GM18870 (cell line): ENCODE data around the gene CAPG.
A peak's percentile ranks its signal among the peaks of the same experiment; 100 is the strongest.

ENCODE experiments used
- ATAC-seq: cut with Tn5 transposase; IDR thresholded peaks from one replicate; pipeline ENCODE4 v1.9.1; 2021; ENCODE audit warnings: moderate library complexity; ENCODE audit not compliant: unreplicated experiment

CAPG gene

DNA sequence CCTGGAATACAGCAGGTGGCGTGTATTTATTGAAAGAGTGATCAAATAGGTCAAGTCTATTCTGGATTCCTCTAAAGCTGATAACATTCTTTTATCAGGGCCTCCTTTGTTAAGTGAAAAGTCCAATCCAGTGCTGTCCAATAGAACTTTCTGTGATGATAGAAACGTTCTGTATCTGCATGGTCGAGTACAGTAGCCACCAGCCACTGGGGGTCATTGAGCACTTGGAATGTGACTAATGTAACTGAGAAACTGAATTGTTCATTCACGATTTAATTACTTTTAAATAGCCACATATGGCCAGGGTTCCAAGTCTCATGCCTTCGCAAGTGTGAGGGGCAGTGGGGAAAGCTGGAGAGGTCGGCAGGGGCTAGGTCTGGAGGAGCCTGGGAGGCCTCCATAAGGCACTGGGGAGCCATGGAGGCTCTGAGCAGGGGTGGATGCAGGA is 28.9 kb upstream of the CAPG start:
- ATAC-seq = no peak

DNA sequence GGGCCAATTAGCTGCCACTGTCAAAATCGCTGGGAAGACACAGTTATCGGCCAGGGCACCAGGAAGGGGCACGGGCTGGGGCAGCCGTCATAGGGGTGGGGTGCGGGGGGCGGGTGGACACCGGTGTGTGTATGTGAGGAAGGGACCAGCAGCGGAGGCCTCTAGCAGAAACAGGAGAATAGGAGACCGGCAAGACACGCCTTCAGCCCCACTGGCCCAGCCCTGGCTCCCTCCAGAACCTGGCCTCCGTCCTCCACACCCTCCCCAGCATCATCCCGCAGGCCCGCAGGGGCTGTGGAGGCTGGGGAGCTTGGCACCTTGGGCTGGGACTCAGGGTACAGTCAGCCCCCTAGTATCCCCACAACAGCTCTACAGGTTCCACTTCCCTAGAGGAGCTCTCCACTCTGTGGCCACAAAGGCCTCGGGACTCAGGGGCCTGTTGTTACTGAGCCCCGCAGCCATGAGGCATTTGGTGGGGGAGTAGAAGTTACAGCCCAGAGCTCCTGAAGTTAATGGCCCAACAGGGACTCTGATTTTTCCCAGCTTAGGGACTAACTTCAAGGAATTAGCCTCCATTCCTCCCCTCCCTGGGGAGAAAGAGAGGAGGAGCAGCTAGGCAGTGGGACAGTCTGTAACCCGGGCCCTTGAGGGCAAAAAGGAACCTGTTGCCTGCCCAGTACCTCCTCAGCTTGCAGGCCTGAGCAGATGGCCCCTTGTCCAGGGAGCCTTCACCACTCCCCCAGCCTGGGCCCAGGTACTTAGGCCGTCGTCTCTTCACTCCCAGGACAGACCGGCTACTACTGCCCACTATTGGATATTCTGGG is 28.2 kb upstream of the CAPG start:
- no peak for ATAC-seq

GRCh38 chr2:85437488-85438200 is 27.5 kb upstream of the CAPG start:
- peak; percentile 57 for ATAC-seq

GRCh38 chr2:85436836-85437487 is 26.8 kb upstream of the CAPG start:
- ATAC-seq = no peak

DNA sequence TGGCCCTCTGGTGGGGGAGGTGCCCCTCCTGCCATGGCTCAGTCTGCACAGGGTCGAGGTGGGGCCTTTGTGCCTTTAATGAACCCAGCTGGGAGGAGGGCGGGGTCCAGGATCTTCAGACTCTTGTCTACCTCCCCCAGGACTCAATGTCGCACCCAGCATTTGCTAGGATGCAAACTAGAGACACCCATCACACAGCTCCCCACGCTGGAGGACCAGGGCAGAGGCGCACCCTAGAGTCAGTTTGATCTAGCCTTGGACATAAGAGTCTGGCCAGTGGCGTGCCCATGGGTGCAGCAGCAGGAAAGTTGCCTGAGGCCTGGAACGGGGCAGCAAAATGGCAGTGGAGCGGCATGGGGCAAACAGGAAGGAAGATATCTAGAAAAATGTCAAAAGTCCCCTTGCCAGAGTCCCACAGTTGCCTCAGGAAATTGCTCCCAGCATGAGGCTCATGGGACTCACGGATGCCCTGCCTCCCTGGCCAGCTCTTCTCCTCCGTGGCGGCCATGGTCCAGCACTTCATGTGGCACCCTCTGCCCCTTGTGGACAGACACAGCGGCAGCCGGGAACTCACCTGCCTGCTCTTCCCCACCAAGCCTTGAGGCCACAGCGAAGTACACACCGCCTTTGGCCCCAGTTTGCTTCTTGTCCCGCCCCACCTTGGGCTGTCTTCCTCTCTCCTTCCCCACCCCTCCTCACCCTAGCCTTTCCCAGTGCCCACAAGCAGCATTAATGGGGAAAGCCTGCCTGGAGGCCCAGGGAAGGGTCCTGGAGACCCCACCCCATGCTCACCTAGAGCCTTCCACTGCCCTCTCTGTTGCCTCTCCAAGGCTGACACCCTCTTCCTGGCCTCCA is 26.0 kb upstream of the CAPG start:
- no peak for ATAC-seq

DNA sequence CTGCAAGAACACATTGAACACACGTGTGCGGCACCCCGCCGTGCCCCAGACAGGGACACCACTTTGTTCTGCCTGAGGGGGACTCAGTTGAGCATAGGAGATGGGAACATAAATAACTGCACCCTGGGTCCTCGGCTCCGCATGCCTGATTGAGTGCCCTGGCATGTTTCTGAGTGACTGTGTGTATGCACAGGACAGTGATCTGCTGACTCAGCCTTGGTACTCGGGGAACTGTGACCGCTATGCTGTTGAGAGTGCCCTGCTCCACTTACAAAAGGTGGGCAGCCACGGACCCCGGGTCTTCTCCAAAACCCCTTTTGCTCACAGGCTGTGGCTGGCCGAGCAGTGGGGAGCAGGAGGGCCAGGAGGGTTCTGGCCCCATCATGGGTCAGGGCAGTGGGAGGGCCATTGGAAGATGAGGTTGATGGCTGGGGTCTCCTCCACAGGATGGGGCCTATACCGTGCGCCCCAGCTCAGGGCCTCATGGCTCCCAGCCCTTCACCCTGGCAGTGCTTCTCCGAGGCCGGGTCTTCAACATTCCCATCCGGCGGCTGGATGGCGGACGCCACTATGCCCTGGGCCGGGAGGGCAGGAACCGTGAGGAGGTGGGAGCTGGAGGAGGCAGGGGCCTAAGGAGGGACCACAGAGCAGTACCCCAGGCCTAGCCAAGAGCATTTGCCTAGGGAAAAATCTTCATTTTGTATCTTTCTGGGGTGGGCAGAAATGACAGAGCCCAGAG is 25.2 kb upstream of the CAPG start:
- no peak for ATAC-seq

GRCh38 chr2:85434696-85435095 is 24.5 kb upstream of the CAPG start:
- no peak for ATAC-seq

GRCh38 chr2:85433511-85434089 is 23.4 kb upstream of the CAPG start:
- no peak for ATAC-seq

DNA sequence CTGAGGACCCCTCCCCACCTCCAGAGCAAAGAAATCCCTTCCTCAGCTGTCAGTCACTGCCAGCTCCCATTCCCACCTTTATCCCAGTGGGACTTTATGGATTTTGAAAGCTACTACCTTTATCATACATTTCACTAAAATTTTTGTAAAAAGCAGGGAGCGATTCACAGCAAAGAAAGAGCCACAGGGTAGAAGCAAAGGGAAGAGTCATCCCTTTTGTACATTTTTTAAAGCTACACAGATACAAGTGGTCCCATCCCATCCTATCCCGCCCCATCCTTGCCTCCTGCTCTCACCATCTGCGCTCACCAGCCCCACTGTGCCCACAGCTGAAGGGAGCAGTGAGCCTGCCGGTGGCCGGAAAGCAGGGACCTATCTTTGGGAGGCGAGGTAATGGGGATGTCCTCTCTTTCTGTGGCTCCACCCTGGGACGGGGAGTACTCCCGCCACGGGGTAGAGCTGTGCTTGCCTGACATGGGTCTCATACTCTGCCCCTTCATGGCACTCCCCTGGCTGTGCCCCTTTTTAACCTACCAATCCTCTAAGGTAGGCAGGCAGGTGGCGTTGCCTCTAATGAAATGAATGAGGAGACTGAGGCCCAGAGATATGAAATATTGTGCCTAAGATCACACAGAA is 21.5 kb upstream of the CAPG start:
- ATAC-seq = no peak

DNA sequence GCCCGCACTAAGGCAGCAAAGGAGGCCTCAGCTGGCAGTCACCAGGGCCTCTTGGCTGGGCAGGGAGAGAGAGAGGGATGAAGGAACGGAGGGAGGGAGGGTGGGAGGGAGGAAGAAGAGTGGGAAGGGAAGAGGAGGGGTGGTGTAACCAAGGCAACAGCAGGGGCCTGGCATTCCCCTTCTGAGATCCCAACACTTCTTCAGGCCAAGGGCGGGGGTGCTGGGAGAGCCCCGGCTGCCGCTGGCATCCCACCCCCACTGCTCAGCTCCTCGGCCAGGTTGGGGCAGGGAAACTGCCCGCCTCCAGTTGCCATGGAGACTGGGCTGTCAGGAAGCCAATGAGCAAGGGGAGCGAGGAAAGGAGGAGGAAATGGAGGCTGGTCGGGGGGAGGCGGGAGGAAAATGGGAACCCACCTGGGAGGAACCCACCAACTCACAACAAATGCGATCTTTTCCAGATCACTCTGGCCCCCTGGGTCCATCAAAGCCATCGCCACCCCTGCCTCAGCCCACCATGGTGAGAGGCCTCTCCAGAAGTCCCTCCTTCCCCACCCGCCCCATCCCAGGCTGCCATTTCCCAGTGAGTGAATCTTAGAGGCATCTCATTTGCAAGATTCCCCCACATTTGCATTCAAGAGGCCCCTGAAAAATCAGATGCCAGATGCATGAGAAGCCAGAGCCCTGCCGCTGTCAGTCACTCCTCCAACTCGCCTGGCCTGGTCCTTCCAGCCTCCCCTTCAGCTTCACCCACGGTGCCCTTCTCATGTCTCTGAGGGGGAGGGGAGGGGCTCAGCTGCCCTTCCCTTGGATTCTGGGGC is 20.8 kb upstream of the CAPG start:
- ATAC-seq = no peak

DNA sequence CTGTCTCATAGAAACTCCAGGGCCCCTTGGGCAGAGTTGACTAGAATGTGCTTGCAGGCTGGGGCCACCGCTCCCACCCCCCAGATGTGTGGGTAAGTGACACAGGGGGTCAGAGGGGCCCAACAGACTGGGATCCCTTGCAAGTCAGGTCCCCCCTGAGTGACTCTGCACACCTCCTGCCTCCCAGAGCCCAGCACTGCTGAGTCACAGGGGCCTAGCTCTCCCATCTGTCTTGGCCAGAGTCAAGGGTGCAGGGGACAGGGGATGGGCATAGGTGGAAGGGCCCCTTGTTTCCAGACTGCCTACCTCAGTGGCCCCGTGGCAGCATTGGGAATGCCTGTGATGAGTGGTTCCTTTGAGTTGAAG is 19.7 kb upstream of the CAPG start:
- ATAC-seq = no peak

DNA sequence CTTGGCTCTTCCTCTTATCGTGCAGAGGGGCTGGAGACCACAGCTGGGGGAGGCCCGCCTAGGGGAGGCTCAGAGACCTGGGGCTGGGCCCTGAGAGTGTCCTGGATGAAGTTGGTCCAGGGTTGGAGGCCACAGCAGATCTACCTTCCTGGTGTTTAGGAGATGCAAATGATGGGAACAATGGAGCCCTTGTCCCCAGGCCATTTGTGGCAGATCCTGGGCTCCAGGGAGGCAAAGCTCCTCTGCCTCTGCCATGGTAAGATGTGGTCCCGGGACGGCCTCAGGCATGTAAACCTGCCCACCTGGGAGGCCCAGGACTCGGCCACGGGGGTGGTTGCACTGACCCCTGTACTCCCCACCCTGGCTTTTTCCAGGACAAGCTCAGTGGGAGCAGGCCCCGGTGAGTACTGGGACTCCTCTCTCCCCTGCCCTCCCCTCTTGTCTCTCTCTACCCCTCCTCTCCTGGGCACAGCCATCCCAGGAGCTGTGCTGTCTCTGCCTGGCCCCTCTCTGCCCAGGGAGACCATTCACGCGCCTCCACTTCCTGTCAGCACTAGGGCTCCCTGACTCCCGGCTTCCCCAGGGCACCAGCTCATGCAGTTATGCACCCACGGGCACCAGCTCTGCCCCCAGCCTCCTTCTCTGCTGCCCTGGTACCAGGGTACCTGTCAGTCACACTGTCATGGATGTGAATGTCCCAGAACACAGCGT is 19.2 kb upstream of the CAPG start:
- ATAC-seq = no peak

DNA sequence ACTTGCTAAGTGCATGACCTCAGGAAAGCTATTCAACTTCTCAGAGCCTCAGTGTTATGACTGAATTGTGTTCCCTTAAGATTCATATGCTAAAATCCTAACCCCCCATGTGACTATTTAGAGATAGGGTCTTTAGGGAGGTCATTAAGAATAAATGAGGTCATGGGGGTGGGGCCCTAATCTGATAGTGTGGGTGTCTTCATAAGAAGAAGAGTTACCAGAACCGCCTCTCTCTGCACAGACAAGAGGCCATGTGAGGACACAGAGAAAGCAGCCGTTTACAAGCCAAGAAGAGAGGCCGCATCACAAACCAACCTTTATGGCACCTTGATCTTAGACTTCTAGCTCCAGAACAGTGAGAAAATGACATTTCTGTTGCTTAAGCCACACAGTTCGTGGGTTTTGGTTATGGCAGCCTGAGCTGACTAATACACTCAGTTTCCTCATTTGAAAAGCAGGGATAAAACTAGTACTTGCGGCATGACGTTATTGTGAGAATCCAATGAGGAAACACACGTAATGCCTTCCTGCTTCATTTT is 18.2 kb upstream of the CAPG start:
- no peak for ATAC-seq

GRCh38 chr2:85427300-85427835 is 17.2 kb upstream of the CAPG start:
- no peak for ATAC-seq

GRCh38 chr2:85425588-85425987 is 15.4 kb upstream of the CAPG start:
- ATAC-seq = no peak

DNA sequence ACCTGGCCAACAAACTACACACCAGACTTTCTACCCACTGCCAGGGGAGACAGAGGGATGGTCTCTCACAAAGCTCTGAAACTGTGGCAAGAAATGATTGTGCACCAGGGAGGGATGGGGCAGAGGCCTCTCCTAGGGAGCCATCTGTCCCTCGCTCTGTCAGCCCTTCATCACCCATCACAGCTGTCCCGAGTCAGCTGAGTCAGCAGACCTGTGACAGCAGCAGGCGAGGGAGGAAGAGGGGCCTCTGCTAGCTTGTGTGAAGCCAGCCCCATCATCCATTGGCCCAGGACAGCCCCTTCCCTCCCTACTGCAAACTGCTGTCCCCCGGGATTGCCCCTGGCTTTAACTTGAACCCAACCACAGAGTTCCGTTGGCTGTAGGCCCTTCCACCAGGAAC is 13.4 kb upstream of the CAPG start:
- no peak for ATAC-seq

- no peak for ATAC-seq
Observed at GRCh38 chr2:85422072-85422457, 11.9 kb upstream of the CAPG start.
